HTR-8/SVneo (cell line): ENCODE data around the gene FOXP1.

Source experiments
- DNase-seq: peaks from one replicate; pipeline ENCODE4 v3.0.0; 2011; ENCODE audit warnings: low spot score, mixed read lengths; ENCODE audit not compliant: insufficient read length
- FAIRE-seq: peaks from 2 replicates; lab custom pipeline; 2011; peaks lifted over from hg19 to GRCh38; lab: Jason Lieb, UNC

Gene FOXP1

DNA sequence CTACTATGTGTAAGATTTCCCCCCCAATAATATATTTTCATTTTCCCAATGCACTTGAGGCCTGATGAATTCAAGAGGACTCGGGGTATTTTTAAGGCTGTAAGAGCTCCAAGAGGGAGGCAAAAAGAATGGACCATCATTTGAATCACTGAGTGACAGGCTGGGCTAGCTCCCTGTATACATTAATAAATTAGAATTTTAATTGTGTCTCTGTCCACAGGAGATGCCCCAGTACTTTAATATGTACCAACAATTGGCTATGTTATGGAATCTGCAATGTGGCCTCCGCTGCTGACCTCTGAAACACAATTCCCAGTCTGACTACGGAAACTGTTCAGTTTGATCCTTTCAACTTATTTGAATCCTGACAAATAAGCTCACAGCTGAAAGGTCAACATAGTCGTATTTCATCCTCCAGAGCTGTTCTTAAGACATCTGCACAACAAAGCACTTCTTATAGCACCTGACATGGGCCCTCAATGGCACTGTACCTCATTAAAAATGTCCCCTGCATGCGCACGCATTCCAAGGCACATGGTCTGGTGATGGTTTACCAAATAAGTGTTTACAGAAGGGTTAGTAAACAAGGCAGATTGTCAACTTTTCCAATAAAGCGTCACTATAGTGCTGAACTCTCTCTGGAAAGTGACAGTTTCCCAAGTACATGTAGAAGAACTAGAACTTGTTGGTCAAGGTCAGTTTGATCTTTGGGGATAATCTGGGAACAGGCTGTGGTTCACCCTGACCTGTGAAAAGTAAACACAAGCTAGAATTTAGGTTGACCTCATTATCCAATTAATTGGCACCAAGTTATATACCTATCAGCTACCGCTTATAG is 472.9 kb downstream of the FOXP1 start:
- FAIRE-seq: no peak
- no peak for DNase-seq

DNA sequence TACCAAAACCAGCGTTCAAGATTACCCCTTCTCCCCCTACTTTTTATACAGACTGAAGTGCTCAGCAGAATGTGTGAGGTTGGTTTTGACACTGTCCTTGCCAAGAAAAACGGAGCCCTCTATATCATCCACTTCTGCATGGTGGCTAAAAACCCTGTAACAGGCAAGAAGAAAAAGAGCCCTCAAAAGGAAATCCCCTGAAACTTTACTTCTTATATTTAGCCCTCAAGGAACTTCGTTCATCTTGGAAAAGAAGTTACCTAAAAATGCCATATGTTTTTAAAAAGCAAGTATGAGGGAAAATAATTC is 473.6 kb downstream of the FOXP1 start:
- FAIRE-seq (no peak), DNase-seq (no peak)

DNA sequence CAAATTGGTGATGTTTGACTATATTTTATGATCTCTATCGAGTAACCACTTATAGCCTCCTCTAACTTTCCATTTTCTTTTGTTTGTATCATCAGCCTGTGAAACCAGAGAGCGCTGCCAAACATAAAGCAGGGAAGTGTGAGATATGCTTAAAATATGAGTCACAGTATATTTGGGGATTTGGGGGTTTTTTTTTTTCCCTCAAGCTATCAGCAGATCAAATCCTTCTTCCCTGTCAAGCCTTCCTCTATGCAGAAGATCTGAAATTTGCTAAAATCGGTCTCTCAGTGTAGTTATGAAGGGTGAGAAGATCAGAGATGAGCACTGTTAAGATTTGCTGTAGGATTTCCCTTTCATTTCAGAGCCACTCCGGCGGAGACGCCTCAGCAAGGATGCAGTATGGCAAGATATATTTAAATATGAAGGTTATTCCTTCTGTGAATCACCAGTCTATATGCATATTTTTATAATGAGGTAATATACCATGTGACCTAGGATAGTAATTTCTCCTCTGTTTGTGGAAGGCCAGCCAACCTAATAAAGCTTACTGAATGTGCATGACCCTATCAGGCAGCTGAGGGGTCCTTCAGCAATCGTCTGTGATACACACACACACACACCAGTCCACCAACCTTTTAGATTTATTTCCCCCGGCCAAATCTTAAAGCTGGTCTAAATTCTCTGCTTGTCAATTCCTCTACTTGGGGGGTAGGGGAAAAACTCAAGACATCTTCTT is 474.1 kb downstream of the FOXP1 start:
- DNase-seq (peak; percentile 43), FAIRE-seq (peak; percentile 68)

DNA sequence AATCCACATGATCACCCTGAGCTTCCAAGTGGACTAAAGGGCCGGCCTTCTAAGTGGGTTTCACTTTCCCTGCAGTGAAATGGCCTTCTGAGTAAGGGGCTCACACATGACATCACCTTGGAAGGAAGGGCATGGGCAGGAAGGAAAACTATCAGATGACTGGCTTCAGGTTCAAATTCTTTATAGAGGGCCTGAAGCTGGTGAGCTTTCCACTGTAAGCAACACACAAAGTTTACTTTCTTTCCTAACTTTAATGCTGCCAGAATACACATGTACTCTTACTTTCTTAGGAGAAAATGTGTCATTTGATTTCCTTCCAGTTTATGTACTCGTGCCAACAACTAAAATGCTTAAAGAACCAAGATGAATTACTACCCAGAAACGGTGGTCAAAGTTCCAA is 475.6 kb downstream of the FOXP1 start:
- FAIRE-seq: no peak
- no peak for DNase-seq

DNA sequence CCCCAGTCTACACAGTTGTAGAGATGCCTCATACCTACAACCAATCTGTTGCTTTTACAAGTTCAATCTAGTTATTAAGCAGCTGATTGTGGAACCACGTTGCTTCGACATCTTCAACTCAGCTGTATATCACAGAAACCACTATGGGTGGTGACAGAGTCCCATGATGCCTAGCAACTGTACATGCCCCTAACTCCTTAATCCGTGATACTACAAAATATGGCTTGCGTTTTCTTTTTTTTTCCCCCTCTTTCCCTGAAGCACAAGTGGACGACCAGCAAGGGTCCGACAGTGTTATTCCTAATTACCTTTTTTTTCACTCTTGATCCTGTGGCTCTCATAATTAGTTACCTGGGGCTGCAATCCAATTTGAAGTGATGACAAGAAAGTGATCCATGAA is 478.6 kb downstream of the FOXP1 start:
- FAIRE-seq: no peak
- DNase-seq: no peak

DNA sequence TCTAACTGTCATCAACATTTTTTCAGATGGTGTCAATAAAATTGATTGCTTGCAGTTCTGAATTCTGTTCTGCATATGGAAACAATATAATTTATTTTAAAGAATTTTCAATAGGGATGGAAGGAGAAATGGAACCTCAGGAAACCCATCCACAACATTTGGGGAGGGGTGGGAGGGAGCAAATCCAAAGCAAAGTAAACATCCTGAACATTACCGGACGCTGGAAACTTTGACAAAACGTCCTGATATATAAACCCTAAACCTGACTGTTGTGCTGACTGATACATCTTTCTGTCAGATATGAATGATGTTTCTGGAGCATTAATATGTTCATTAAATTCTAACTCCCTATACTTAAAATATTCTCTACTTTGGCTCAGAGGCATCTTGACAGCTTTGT is 479.0 kb downstream of the FOXP1 start:
- no peak for DNase-seq
- no peak for FAIRE-seq

DNA sequence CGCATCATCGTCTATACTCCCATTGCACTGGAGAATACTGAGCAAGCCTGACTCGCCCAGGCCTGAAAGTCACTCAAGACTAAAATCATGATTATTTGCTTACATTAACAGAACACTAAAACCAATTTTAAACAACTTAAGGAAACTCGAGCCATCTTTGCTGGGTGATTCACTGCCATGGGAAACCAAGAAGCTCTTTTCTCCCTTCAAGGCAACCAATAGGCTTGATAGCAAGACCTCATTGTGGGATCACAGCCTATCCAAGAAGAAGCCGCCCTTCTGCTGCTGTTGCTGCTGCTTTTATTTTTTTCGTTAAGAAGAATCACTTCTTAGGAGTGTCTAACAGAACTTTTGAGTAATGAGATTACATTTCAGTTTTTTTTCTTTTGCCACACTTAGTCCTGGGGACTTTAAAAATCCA is 479.4 kb downstream of the FOXP1 start:
- FAIRE-seq (no peak), DNase-seq (peak; percentile 22)

DNA sequence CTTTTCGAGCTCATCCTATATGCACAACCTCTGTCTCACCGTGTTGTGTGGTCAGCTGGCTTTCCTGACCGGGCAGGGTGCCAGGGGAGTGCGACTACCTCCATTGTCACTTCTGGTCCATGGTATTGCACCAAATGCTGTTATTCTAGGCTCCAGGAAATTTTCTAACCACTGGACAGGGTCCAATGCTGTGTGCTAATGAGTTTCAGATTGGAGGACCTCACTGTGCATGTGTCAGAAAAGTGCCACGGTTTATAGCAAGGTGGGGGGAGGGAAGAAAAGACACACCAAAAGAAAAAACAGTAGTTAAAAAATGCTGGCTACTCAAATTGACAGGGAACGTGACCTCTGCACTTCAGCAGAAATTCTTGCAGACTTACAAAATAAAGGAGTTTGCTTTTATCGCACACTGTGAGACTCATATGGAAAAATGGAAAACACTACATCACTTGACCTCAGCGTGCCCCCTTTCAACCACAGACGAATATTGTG is 480.1 kb downstream of the FOXP1 start:
- no peak for DNase-seq
- peak; percentile 54 for FAIRE-seq

DNA sequence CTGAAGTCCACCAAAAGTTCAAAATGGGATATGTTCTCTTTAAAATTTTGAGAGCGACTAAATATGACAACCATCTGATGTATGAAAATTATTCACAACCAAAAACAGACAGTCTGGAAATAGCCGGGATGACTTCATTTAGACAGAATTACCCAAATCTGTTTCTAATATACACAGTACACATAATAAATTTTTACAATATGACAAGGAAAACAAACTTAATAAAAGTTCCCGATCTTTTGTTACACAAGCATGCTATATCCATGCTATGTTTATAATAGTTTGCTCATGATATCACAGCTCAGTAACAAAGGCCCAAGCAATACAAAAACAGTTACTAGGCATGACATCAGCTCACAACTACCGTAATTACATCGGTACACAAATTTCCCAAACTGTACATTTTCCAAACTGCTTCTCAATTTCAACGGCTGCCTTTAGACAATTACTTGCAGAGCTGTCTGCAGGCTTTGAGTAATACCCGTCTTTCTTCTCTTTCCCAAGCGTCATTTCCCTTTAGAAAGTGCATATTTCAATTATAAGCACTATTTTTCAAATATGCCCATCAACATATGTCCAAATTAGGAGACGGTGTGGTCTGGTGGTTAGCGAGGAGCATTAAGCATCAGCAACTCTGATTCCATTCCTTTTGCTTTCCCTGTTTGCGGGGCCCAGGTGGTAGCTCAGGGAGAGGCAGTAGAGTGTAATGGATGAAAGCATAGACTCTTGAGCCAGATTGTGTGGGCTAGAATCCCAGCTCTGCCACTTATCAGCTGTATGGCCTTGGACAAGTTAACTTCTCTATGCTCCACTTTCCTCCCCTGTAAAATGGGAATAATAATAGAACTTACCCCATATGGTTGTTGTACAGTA is 481.2 kb downstream of the FOXP1 start:
- DNase-seq (peak; percentile 44), FAIRE-seq (no peak)

DNA sequence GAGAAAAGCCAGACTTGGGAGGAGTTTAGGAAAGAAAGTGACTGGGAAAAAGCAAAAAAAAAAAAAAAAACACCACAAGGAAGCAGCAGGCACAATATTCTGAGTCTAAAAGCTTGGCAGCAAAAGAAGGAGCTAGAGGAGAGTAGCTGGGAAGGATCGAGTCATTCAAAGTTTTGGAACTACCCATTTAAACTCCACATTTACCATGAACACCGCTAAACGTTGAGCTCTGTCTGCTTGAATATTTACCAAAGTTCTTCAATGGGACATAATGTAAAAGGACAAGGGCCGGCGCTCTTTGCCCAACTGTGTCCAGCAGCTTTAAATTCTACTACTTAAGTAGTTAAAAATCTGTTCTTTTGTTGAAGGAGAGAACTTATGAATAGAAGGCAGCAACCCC is 481.9 kb downstream of the FOXP1 start:
- no peak for FAIRE-seq

DNA sequence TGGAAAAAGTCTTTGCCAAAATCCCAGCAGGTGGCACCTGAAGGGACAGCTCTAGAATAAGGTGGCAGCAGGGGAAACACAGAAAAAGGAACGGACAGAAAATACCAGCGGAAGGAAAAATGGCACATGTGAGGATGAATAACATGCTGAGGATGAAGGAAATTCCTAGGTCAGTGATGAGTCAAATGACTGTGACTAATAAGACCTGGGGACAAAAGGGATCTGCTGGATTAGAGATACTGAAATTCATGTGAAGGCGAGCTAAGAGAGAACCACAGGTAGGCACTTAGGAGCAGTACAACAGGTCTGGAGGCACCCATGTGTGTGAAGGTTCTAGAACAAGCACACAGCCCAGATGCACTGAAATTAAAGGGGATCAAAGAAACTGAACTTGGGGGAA is 482.5 kb downstream of the FOXP1 start:
- FAIRE-seq (no peak), DNase-seq (peak; percentile 30)

More for the DNA sequence above, 481.9 kb downstream of the FOXP1 start:
- no peak for DNase-seq

DNA sequence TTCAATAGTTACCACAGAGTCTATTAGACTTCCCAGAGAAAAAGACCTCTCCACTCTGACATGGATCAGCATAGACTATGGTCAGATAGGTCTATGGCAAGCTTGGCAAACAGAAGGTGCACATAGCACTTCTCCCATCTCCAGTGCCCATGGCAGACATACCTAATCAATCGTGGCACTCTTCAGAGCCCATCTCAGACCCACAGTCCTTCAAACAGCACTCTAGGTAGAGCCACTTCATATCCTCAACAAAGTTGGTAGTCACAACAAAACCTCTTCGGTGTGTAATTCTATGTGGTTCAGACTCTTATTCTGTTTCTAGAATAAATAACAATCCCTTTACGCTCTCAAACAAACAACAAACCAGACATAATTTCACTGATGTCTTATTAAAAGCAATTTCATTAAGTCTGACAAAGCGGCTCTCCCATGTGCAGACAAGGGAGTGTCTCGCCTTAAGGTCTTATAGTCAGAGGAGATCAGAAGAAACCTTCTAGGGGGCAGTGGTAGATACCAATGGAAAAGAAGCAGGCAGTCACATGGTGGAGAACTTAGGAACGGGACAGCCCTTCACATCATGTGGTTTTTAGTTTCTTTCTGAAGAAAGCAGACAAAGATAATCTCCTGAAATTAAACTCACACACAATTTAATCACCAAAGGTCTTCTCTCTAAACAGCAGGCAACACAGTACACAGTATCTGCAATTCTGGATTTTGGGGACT is 483.4 kb downstream of the FOXP1 start:
- DNase-seq (no peak), FAIRE-seq (no peak)

DNA sequence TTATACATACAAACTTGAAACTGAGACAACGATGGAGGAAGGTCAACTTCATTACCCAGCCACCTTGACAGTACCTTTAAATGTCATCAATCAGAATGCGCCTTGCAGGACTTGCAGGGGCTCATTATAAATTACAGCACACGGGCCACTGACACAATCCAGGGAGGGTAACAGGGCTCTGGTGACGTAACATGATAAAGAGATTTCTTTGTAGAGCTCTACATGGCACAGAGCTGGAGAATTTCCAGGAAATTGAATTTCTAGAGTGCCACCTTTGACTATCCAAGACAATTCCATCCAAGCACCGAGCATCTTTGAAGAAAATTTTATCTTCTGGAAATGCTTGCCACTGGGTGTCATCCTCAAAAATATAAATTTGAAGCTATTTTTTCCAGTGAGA is 486.0 kb downstream of the FOXP1 start:
- no peak for FAIRE-seq
- no peak for DNase-seq

DNA sequence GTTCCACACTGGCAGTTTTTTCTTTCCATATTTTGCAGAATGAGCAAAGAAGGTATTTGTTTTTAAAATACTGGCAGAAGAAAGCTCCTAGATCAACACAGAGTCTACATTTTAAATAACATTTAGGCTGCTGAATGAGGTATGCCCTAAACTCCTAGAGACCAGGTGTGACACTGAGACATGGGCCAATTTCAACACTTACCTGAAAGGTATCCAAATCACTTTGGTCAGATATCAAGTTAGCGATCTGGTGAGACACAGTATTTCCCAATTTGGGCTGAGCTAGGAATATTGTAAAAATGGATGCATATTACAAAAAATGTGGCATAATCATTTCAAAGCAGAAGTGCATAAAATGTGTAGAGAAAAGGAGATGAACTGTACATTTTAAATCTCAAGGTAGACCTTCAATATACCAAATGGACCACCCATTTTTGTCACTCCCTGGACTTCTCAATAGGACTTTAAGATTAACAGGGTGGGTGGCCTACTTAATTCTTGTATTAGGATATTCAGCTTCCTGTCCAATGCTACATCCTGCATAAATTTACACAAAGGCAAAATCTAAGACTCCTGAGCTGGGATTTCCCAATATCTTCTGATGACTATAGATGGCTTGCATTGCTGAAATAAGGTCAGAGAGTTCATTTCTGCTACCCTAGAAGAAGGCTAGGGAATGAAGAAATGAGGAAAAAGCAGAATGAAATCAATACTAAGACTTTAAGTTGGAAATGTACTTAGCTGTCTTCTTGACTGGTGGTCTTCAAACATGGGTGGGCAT is 487.8 kb downstream of the FOXP1 start:
- DNase-seq (no peak), FAIRE-seq (no peak)

DNA sequence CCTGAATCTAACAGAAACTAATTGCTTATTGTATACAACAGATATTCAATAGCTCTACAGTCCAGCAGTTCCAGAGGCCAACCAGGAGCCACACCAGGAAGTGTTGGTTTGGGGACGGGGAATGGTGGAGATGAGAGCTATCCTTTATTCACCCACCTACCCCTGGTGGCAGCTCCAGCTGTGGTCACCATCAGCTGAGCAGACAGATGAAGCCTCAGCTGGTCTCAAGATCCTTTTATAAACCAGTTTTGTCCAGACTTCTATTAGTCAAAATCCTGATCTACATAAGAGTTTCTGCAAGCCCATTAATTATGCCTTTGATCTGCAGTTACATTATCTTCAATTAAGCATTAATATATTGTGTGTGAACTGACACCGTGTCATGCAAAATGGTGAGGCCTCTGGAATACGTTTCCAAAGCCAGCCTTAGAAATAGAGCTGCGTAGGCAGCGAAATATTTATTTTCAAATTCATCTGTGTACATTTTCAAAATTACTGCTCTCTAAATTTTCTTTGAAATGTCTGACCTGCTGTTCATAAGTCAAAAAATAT is 488.8 kb downstream of the FOXP1 start:
- FAIRE-seq: no peak
- no peak for DNase-seq

DNA sequence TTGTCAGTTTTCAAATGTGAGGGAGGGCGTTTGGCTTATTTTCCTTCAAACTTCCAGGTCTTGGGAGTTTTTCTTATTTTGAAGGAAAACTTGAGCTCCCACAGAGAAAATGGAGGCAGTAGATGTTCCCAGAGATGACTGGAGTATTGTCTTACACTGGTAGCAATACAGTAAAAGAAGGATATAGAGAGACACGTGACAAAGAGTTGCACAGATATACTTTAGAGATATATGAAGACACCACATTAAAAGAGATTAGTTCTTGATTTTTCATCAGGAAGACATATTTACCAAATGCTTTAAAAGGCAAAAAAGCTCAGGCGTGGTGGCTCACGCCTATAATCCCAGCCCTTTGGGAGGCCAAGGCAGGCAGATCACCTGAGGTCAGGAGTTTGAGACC is 490.9 kb downstream of the FOXP1 start:
- no peak for FAIRE-seq
- no peak for DNase-seq

DNA sequence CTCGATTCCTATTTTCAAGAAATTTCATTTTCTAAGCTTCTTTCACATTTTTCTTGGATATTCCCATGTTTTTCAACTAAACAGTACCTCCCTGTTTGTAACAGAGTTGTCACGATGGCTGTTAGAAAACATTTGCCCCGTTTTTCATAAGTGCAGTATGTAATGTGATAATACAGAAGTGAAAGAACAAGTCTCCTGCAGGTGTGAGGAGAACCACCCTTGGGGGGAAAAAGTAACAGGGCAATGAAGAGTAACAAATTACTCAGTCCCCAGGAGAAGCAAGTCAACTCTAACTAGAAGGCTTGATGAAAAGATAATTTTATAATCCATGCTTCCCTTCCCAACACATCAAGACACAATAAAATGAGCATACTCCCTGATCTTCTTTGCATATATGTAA is 493.3 kb downstream of the FOXP1 start:
- no peak for DNase-seq
- FAIRE-seq: no peak

DNA sequence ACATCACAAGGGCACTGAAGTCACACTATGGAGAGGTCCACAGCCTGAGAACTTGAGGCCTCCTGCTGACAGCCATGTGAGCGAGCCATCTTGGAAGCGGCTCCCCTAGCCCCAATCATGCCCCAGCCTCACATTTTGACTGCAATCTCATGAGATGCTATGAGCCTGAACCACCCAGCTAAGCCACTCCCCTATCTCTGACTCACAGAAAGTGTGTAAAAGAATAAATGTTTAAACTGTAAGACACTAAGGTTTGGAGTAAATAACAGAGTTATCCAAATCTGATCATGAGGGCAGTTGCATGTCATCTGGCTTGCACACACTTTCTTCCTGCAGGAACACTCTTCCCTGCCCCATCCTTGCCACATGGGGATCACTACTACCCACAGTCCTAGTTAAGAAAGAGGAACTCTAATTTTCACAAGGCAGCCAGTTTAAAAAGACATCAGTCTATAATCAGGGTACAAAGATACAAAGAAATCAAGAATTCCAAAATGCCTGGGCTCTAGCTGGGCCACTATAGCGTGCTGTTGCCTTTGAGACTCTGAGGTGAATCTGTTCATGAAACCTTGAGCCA is 494.2 kb downstream of the FOXP1 start:
- FAIRE-seq (no peak), DNase-seq (no peak)

DNA sequence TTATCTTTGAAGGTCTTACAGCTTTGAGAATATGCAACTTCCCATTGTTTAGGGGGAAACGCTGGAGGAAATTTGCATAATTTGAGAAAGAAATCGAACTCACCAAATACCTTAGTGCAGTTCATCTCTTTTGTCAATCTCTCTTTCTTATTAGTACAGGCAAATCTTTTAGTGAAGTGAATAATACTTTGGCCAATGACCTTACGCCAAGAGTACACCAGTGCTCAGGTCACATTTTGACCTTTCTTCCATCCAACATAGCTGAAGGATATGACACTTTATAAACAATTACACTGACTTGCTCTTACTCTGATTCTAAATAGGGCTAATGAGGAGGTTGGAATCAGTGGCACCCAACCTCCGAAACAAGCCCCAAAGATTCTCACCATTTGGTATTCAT is 494.8 kb downstream of the FOXP1 start:
- FAIRE-seq: no peak
- DNase-seq: no peak
